WTC11 (cell line): ENCODE data around the gene NPAS2. TPM values are rescaled to one million over a fixed set of nuclear protein-coding genes. Genes with fewer than 3 reads are reported as not detected.

Source experiments
- ATAC-seq: fragments of 200-7000 bp; cut with Tn5 transposase; 2 replicates; pipeline ENCODE4 v1.10.0; 2021; ENCODE audit warnings: mild to moderate bottlenecking, moderate library complexity
- CTCF ChIA-PET: fragments of 300-600 bp; sonication (Branson Sonifier 250); formaldehyde crosslinking; loops from one replicate; lab custom pipeline; 2021; ENCODE audit warnings: antibody characterized with exemption; lab: Charles Lee
- POLR2A ChIA-PET: fragments of 350-600 bp; sonication (Branson Sonifier 250); formaldehyde crosslinking; loops from one replicate; lab custom pipeline; 2021; ENCODE audit warnings: antibody characterized with exemption; lab: Charles Lee
- DNase-seq: peaks from one replicate; pipeline ENCODE4 v3.0.0; 2021; ENCODE audit warnings: low spot score
- H3K27ac Mint-ChIP-seq: 2 replicates; pipeline ENCODE4 v1.8.0; 2021; ENCODE audit warnings: mixed read lengths
- H3K27me3 Mint-ChIP-seq: 2 replicates; pipeline ENCODE4 v1.8.0; 2021; ENCODE audit warnings: low read depth, mild to moderate bottlenecking, moderate library complexity, mixed read lengths
- H3K36me3 Mint-ChIP-seq: 2 replicates; pipeline ENCODE4 v1.8.0; 2021; ENCODE audit warnings: mixed read lengths
- H3K4me1 Mint-ChIP-seq: 2 replicates; pipeline ENCODE4 v1.8.0; 2022; ENCODE audit warnings: mixed read lengths
- H3K4me3 Mint-ChIP-seq: 2 replicates; pipeline ENCODE4 v1.8.0; 2021; ENCODE audit warnings: mild to moderate bottlenecking, moderate library complexity, mixed read lengths
- H3K9me3 Mint-ChIP-seq: 2 replicates; pipeline ENCODE4 v1.8.0; 2021; ENCODE audit warnings: mixed read lengths
- ATF3 ChIP-seq: sonication (generic); formaldehyde crosslinking; conservative IDR thresholded peaks from 2 replicates; pipeline ENCODE4 v1.8.1; 2022; ENCODE audit warnings: mild to moderate bottlenecking, missing genetic modification reagents
- E2F5 ChIP-seq: sonication (generic); formaldehyde crosslinking; IDR thresholded peaks from 2 replicates; pipeline ENCODE4 v1.8.1; 2022; ENCODE audit warnings: mild to moderate bottlenecking, moderate library complexity, missing genetic modification reagents
- ETV6 ChIP-seq: sonication (generic); formaldehyde crosslinking; IDR thresholded peaks from 2 replicates; pipeline ENCODE4 v1.8.1; 2022; ENCODE audit warnings: mild to moderate bottlenecking, missing genetic modification reagents
- FOXJ3 ChIP-seq: sonication (generic); formaldehyde crosslinking; IDR thresholded peaks from 2 replicates; pipeline ENCODE4 v1.9.0; 2021; ENCODE audit warnings: missing genetic modification reagents, mild to moderate bottlenecking, borderline replicate concordance
- FOXP1 ChIP-seq: sonication (generic); formaldehyde crosslinking; IDR thresholded peaks from 2 replicates; pipeline ENCODE4 v1.8.0; 2022; ENCODE audit warnings: missing genetic modification reagents, mild to moderate bottlenecking, moderate library complexity, borderline replicate concordance
- HMGA2 ChIP-seq: fragments of 250-450 bp; sonication (Bioruptor Pico); IDR thresholded peaks from 2 replicates; pipeline ENCODE4 v1.4.0; 2021; ENCODE audit warnings: mild to moderate bottlenecking, moderate library complexity
- PRRX2 ChIP-seq: fragments of 250-450 bp; sonication (Bioruptor Pico); IDR thresholded peaks from 2 replicates; pipeline ENCODE4 v1.8.0; 2021; ENCODE audit warnings: mild to moderate bottlenecking
- RELA ChIP-seq: sonication (generic); formaldehyde crosslinking; IDR thresholded peaks from 2 replicates; pipeline ENCODE4 v1.8.1; 2022; ENCODE audit warnings: missing genetic modification reagents, mild to moderate bottlenecking, borderline replicate concordance
- SMAD3 ChIP-seq: sonication (generic); formaldehyde crosslinking; IDR thresholded peaks from 2 replicates; pipeline ENCODE4 v1.8.0; 2022; ENCODE audit warnings: missing genetic modification reagents, mild to moderate bottlenecking, borderline replicate concordance
- USF2 ChIP-seq: sonication (generic); formaldehyde crosslinking; IDR thresholded peaks from 2 replicates; pipeline ENCODE4 v1.8.1; 2023; ENCODE audit warnings: mild to moderate bottlenecking, missing genetic modification reagents, moderate library complexity
- ZNF121 ChIP-seq: sonication (generic); formaldehyde crosslinking; IDR thresholded peaks from 2 replicates; pipeline ENCODE4 v1.8.0; 2023; ENCODE audit warnings: missing genetic modification reagents
- ZNF138 ChIP-seq: sonication (generic); formaldehyde crosslinking; conservative IDR thresholded peaks from 2 replicates; pipeline ENCODE4 v1.8.1; 2022; ENCODE audit warnings: mild to moderate bottlenecking, moderate library complexity, missing genetic modification reagents
- ZNF317 ChIP-seq: sonication (generic); formaldehyde crosslinking; IDR thresholded peaks from 2 replicates; pipeline ENCODE4 v1.8.1; 2023; ENCODE audit warnings: low read depth, mild to moderate bottlenecking, moderate library complexity, missing genetic modification reagents, borderline replicate concordance
- ZNF423 ChIP-seq: fragments of 250-450 bp; sonication (Bioruptor Pico); IDR thresholded peaks from 2 replicates; pipeline ENCODE4 v2.1.2; 2022; ENCODE audit warnings: mild to moderate bottlenecking, moderate library complexity
- ZNF425 ChIP-seq: fragments of 250-450 bp; sonication (Bioruptor Pico); conservative IDR thresholded peaks from 2 replicates; pipeline ENCODE4 v1.9.0; 2021; ENCODE audit warnings: mild to moderate bottlenecking
- total RNA-seq: library from RNA; stranded (reverse); gene quantifications from 3 replicates; pipeline ENCODE4 v1.2.3, GENCODE V29; 2021
- TF ChIP-seq, protein P1 (sequence below): sonication (generic); formaldehyde crosslinking; IDR thresholded peaks from 2 replicates; pipeline ENCODE4 v1.8.1; 2023; ENCODE audit warnings: mild to moderate bottlenecking, missing genetic modification reagents
- TF ChIP-seq, protein P2 (sequence below): sonication (generic); formaldehyde crosslinking; IDR thresholded peaks from 2 replicates; pipeline ENCODE4 v1.8.1; 2022; ENCODE audit warnings: mild to moderate bottlenecking, missing genetic modification reagents, moderate library complexity, borderline replicate concordance
- TF ChIP-seq, protein P3 (sequence below): sonication (generic); formaldehyde crosslinking; IDR thresholded peaks from 2 replicates; pipeline ENCODE4 v1.8.0; 2023; ENCODE audit warnings: missing genetic modification reagents
- TF ChIP-seq, protein P4 (sequence below): sonication (generic); formaldehyde crosslinking; IDR thresholded peaks from 2 replicates; pipeline ENCODE4 v1.8.0; 2022; ENCODE audit warnings: mild to moderate bottlenecking, missing genetic modification reagents

The NPAS2 gene
- total RNA-seq, 1 experiment from 2014 or later, result 2.6 TPM

- Mint-ChIP-seq H3K4me3 (peak overlapping the region; percentile 73), H3K4me1 (peaks cover 36% of the 10 kb centered on the region), H3K9me3 (no peaks in the 10 kb centered on the region), H3K27me3 (peaks cover 74% of the 10 kb centered on the region), H3K27ac (no peak overlapping the region), H3K36me3 (no peaks in the 10 kb centered on the region)
- TF ChIP-seq, protein P1, sequence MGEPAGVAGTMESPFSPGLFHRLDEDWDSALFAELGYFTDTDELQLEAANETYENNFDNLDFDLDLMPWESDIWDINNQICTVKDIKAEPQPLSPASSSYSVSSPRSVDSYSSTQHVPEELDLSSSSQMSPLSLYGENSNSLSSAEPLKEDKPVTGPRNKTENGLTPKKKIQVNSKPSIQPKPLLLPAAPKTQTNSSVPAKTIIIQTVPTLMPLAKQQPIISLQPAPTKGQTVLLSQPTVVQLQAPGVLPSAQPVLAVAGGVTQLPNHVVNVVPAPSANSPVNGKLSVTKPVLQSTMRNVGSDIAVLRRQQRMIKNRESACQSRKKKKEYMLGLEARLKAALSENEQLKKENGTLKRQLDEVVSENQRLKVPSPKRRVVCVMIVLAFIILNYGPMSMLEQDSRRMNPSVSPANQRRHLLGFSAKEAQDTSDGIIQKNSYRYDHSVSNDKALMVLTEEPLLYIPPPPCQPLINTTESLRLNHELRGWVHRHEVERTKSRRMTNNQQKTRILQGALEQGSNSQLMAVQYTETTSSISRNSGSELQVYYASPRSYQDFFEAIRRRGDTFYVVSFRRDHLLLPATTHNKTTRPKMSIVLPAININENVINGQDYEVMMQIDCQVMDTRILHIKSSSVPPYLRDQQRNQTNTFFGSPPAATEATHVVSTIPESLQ, result no peak
- TF ChIP-seq USF2 (CRISPR knock-in tag) (no peak), ATF3 (no peak), FOXP1 (CRISPR knock-in tag) (no peak), HMGA2 (no peak), FOXJ3 (CRISPR knock-in tag) (no peak), E2F5 (CRISPR knock-in tag) (no peak), SMAD3 (CRISPR knock-in tag) (no peak), RELA (CRISPR knock-in tag) (no peak), ZNF425 (CRISPR knock-in tag) (no peak), ZNF423 (no peak), ETV6 (CRISPR knock-in tag) (no peak), PRRX2 (CRISPR knock-in tag) (no peak), ZNF121 (no peak), ZNF317 (CRISPR knock-in tag) (no peak), ZNF138 (CRISPR knock-in tag) (no peak)
- TF ChIP-seq, protein P2, sequence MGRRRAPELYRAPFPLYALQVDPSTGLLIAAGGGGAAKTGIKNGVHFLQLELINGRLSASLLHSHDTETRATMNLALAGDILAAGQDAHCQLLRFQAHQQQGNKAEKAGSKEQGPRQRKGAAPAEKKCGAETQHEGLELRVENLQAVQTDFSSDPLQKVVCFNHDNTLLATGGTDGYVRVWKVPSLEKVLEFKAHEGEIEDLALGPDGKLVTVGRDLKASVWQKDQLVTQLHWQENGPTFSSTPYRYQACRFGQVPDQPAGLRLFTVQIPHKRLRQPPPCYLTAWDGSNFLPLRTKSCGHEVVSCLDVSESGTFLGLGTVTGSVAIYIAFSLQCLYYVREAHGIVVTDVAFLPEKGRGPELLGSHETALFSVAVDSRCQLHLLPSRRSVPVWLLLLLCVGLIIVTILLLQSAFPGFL (CRISPR knock-in tag), result no peak
- TF ChIP-seq, protein P3, sequence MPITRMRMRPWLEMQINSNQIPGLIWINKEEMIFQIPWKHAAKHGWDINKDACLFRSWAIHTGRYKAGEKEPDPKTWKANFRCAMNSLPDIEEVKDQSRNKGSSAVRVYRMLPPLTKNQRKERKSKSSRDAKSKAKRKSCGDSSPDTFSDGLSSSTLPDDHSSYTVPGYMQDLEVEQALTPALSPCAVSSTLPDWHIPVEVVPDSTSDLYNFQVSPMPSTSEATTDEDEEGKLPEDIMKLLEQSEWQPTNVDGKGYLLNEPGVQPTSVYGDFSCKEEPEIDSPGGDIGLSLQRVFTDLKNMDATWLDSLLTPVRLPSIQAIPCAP (CRISPR knock-in tag), result no peak
- TF ChIP-seq, protein P4, sequence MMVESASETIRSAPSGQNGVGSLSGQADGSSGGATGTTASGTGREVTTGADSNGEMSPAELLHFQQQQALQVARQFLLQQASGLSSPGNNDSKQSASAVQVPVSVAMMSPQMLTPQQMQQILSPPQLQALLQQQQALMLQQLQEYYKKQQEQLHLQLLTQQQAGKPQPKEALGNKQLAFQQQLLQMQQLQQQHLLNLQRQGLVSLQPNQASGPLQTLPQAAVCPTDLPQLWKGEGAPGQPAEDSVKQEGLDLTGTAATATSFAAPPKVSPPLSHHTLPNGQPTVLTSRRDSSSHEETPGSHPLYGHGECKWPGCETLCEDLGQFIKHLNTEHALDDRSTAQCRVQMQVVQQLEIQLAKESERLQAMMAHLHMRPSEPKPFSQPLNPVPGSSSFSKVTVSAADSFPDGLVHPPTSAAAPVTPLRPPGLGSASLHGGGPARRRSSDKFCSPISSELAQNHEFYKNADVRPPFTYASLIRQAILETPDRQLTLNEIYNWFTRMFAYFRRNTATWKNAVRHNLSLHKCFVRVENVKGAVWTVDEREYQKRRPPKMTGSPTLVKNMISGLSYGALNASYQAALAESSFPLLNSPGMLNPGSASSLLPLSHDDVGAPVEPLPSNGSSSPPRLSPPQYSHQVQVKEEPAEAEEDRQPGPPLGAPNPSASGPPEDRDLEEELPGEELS, result no peak
- ChIA-PET POLR2A (no interaction called here), CTCF (interaction anchor here (0.9 to 1.1 kb wide), 3 partner anchors 84 to 211 kb away, joined by 3 to 4 read pairs (median 3); no protein-coding TSS in a partner anchor)
- ATAC-seq (no peak), DNase-seq (no peak)
Observed at GRCh38 chr2:100821255-100821910, 1.4 kb downstream of the NPAS2 start.
